Fibroblast of gingiva (primary cell): ENCODE data around the gene NLRP6.
"Not testable (repeated sequence)": the region's sequence is repeated elsewhere in the genome, so short reads cannot be mapped to it uniquely, and the experiment has no call there.

Experiments used
- DNase-seq: peaks from one replicate; pipeline ENCODE4 v3.0.0-alpha.2; 2011; ENCODE audit warnings: low read depth

The NLRP6 gene

GRCh38 chr11:308740-309665, 30.8 kb downstream of the NLRP6 start:
- not testable (repeated sequence) for DNase-seq

- DNase-seq, result not testable (repeated sequence)
Measured at GRCh38 chr11:309979-310572, 31.9 kb downstream of the NLRP6 start.

- not testable (repeated sequence) for DNase-seq
Measured at GRCh38 chr11:311013-311748, 33.0 kb downstream of the NLRP6 start.

GRCh38 chr11:312092-312816, 34.0 kb downstream of the NLRP6 start:
- DNase-seq, result peak; percentile 38

GRCh38 chr11:313304-313786, 35.1 kb downstream of the NLRP6 start:
- peak; percentile 15 for DNase-seq

- peak; percentile 82 for DNase-seq
Measured at GRCh38 chr11:313787-314553, 35.8 kb downstream of the NLRP6 start, which contains the start of gene IFITM1. Gene IFITM1, plus strand, starts transcription at chr11:314040. Its CDS starts 131 bp downstream, at chr11:314171.

- DNase-seq, result not testable (repeated sequence)
Measured at GRCh38 chr11:314554-314875, 36.3 kb downstream of the NLRP6 start.

- DNase-seq, result no peak
Measured at GRCh38 chr11:315051-315481, 36.9 kb downstream of the NLRP6 start.

GRCh38 chr11:315516-315994, 37.3 kb downstream of the NLRP6 start:
- DNase-seq, result no peak

- DNase-seq, result no peak
Measured at GRCh38 chr11:316031-316701, 38.0 kb downstream of the NLRP6 start.

- DNase-seq, result no peak
Measured at GRCh38 chr11:316891-317301, 38.7 kb downstream of the NLRP6 start.

GRCh38 chr11:317668-318404, 39.6 kb downstream of the NLRP6 start:
- DNase-seq, result not testable (repeated sequence)

- DNase-seq, result not testable (repeated sequence)
Measured at GRCh38 chr11:318405-319120, 40.4 kb downstream of the NLRP6 start.

- not testable (repeated sequence) for DNase-seq
Measured at GRCh38 chr11:319121-319887, 41.1 kb downstream of the NLRP6 start.

- DNase-seq, result not testable (repeated sequence)
Measured at GRCh38 chr11:319888-320273, 41.7 kb downstream of the NLRP6 start.

GRCh38 chr11:324156-324555, 45.9 kb downstream of the NLRP6 start:
- DNase-seq, result no peak

- not testable (repeated sequence) for DNase-seq
Measured at GRCh38 chr11:324593-325517, 46.6 kb downstream of the NLRP6 start.
